IMR-90 (cell line): ENCODE results near the gene BAZ2B. TPM values are rescaled to one million over a fixed set of nuclear protein-coding genes. Genes with fewer than 3 reads are reported as not detected.
A peak's percentile ranks its signal among the peaks of the same experiment; 100 is the strongest.

ENCODE experiments used
- ATAC-seq: fragments of 200-7000 bp; cut with Tn5 transposase; 2 replicates; pipeline ENCODE4 v1.9.1; 2020; ENCODE audit warnings: low read depth, mild to moderate bottlenecking, moderate library complexity
- BruUV-seq: library from RNA; stranded (reverse); fragments of 400-500 nt; replicated peaks from 2 replicates; lab custom pipeline; 2021; lab: Mats Ljungman, UMichigan
- CTCF ChIA-PET: fragments of 300-600 bp; formaldehyde crosslinking; extraction: SDS; loops from one replicate; lab custom pipeline; 2021; ENCODE audit warnings: antibody characterized with exemption; lab: Yijun Ruan, JAX
- POLR2A ChIA-PET: fragments of 300-600 bp; sonication (Branson Sonifier 250); formaldehyde crosslinking; loops from one replicate; lab custom pipeline; 2022; ENCODE audit warnings: antibody characterized with exemption; ENCODE audit not compliant: unreplicated experiment; lab: Charles Lee
- DNase-seq: peaks from one replicate; pipeline ENCODE4 v3.0.0; 2013
- H2AFZ ChIP-seq: replicated peaks from 2 replicates; pipeline ENCODE3; 2013; ENCODE audit warnings: low read length, mild to moderate bottlenecking; ENCODE audit not compliant: poor library complexity
- H2AK5ac ChIP-seq: 2 replicates; pipeline ENCODE4 v1.6.1; 2013; ENCODE audit warnings: low read depth, low read length, inconsistent platforms
- H2AK9ac ChIP-seq: replicated peaks from 2 replicates; pipeline ENCODE3; 2013; ENCODE audit warnings: mild to moderate bottlenecking, low read depth, low read length, moderate library complexity; ENCODE audit not compliant: poor library complexity
- H2BK120ac ChIP-seq: 2 replicates; pipeline ENCODE4 v1.6.1; 2013; ENCODE audit warnings: low read depth, low read length, inconsistent platforms
- H2BK15ac ChIP-seq: 3 replicates; pipeline ENCODE4 v1.6.1; 2013; ENCODE audit warnings: low read depth, low read length, inconsistent platforms
- H2BK20ac ChIP-seq: 2 replicates; pipeline ENCODE4 v1.6.1; 2013; ENCODE audit warnings: low read depth, mild to moderate bottlenecking, inconsistent platforms, low read length, moderate library complexity
- H2BK5ac ChIP-seq: 2 replicates; pipeline ENCODE4 v1.6.1; 2013; ENCODE audit warnings: mild to moderate bottlenecking, low read depth, low read length, inconsistent platforms; ENCODE audit not compliant: poor library complexity, severe bottlenecking
- H3K14ac ChIP-seq: replicated peaks from 2 replicates; pipeline ENCODE4 v1.6.1; 2013; ENCODE audit warnings: low read depth, low read length, inconsistent platforms
- H3K18ac ChIP-seq: 2 replicates; pipeline ENCODE4 v1.6.1; 2013; ENCODE audit warnings: low read depth, low read length, control low read depth
- H3K23ac ChIP-seq: 2 replicates; pipeline ENCODE4 v1.6.1; 2013; ENCODE audit warnings: low read depth, low read length, inconsistent platforms
- H3K27ac ChIP-seq: 2 replicates; pipeline ENCODE4 v1.5.1; 2013; ENCODE audit warnings: mild to moderate bottlenecking, control low read depth, low read length; ENCODE audit not compliant: insufficient read depth
- H3K27me3 ChIP-seq: 2 replicates; pipeline ENCODE4 v1.6.1; 2013; ENCODE audit warnings: low read length; ENCODE audit not compliant: control insufficient read depth, insufficient read depth
- H3K36me3 ChIP-seq: 2 replicates; pipeline ENCODE4 v1.6.1; 2013; ENCODE audit warnings: low read length, mixed read lengths; ENCODE audit not compliant: control insufficient read depth, insufficient read depth
- H3K4ac ChIP-seq: 2 replicates; pipeline ENCODE4 v1.6.1; 2013; ENCODE audit warnings: low read depth, low read length, inconsistent platforms
- H3K4me1 ChIP-seq: 2 replicates; pipeline ENCODE4 v1.6.1; 2013; ENCODE audit warnings: low read length, mixed read lengths; ENCODE audit not compliant: control insufficient read depth, insufficient read depth
- H3K4me2 ChIP-seq: 2 replicates; pipeline ENCODE4 v1.6.1; 2013; ENCODE audit warnings: low read depth, mild to moderate bottlenecking, control low read depth, low read length, moderate library complexity
- H3K4me3 ChIP-seq: 2 replicates; pipeline ENCODE4 v1.5.1; 2013; ENCODE audit warnings: low read depth, mild to moderate bottlenecking, control low read depth, low read length, moderate library complexity; ENCODE audit not compliant: insufficient read depth
- H3K56ac ChIP-seq: 2 replicates; pipeline ENCODE4 v1.6.1; 2013; ENCODE audit warnings: low read length, inconsistent platforms; ENCODE audit not compliant: insufficient read depth; ENCODE audit errors: extremely low read depth
- H3K79me1 ChIP-seq, 2 experiments: 2 replicates each; pipeline ENCODE4 v1.6.1; 2013; ENCODE audit warnings: low read length in 2 of 2, inconsistent platforms in 1 of 2, low read depth in 1 of 2
- H3K9ac ChIP-seq: 2 replicates; pipeline ENCODE4 v1.6.1; 2013; ENCODE audit warnings: low read depth, low read length, control low read depth
- H3K9me1 ChIP-seq: 2 replicates; pipeline ENCODE4 v1.6.1; 2013; ENCODE audit warnings: low read length, inconsistent platforms; ENCODE audit not compliant: insufficient read depth
- H3K9me3 ChIP-seq: 2 replicates; pipeline ENCODE4 v1.6.1; 2013; ENCODE audit warnings: low read length; ENCODE audit not compliant: control insufficient read depth, insufficient read depth
- H4K20me1 ChIP-seq: 2 replicates; pipeline ENCODE4 v1.6.1; 2013; ENCODE audit warnings: low read length, inconsistent platforms; ENCODE audit not compliant: insufficient read depth
- H4K5ac ChIP-seq: 2 replicates; pipeline ENCODE4 v1.6.1; 2013; ENCODE audit warnings: mild to moderate bottlenecking, low read depth, low read length, control low read depth
- H4K8ac ChIP-seq, 2 experiments: 2 replicates each; pipeline ENCODE4 v1.6.1; 2013; ENCODE audit warnings: low read depth in 2 of 2, low read length in 2 of 2, control low read depth in 1 of 2, inconsistent platforms in 1 of 2
- H4K91ac ChIP-seq: 2 replicates; pipeline ENCODE4 v1.6.1; 2013; ENCODE audit warnings: low read depth, low read length, inconsistent platforms; ENCODE audit not compliant: insufficient read depth
- BHLHE40 ChIP-seq: fragments of 150-350 bp; IDR thresholded peaks from 2 replicates; pipeline ENCODE4 v1.6.1; 2016; ENCODE audit warnings: mild to moderate bottlenecking, low read depth, low read length
- CEBPB ChIP-seq: IDR thresholded peaks from 2 replicates; pipeline ENCODE4 v1.6.1; 2012; ENCODE audit warnings: low read depth, low read length, improper control_type of control experiment
- CHD1 ChIP-seq: IDR thresholded peaks from 2 replicates; pipeline ENCODE4 v1.6.1; 2012; ENCODE audit warnings: low read depth, low read length, improper control_type of control experiment
- CTCF ChIP-seq: conservative IDR thresholded peaks from 2 replicates; pipeline ENCODE4 v1.5.1; 2012; ENCODE audit warnings: mild to moderate bottlenecking, low read depth, low read length, improper control_type of control experiment
- ELK1 ChIP-seq: fragments of 150-350 bp; IDR thresholded peaks from 2 replicates; pipeline ENCODE4 v1.6.1; 2016; ENCODE audit warnings: low read depth, mild to moderate bottlenecking, low read length, moderate library complexity, borderline replicate concordance
- FOS ChIP-seq: fragments of 150-350 bp; IDR thresholded peaks from 2 replicates; pipeline ENCODE4 v1.6.1; 2016; ENCODE audit warnings: low read depth, low read length
- MAFK ChIP-seq: IDR thresholded peaks from 2 replicates; pipeline ENCODE4 v1.6.1; 2012; ENCODE audit warnings: low read depth, low read length, improper control_type of control experiment
- MAZ ChIP-seq: IDR thresholded peaks from 2 replicates; pipeline ENCODE4 v1.6.1; 2012; ENCODE audit warnings: low read depth, mild to moderate bottlenecking, low read length, improper control_type of control experiment, moderate library complexity, borderline replicate concordance
- MXI1 ChIP-seq: IDR thresholded peaks from 2 replicates; pipeline ENCODE4 v1.6.1; 2012; ENCODE audit warnings: low read depth, mild to moderate bottlenecking, low read length, moderate library complexity, borderline replicate concordance
- NFE2L2 ChIP-seq: fragments of 150-350 bp; IDR thresholded peaks from 2 replicates; pipeline ENCODE4 v1.6.1; 2016; ENCODE audit warnings: low read depth, mild to moderate bottlenecking, low read length
- POLR2A ChIP-seq: IDR thresholded peaks from 2 replicates; pipeline ENCODE4 v1.6.1; 2012; ENCODE audit warnings: mild to moderate bottlenecking, low read depth, low read length
- RAD21 ChIP-seq: IDR thresholded peaks from 2 replicates; pipeline ENCODE4 v1.6.1; 2012; ENCODE audit warnings: low read length, improper control_type of control experiment
- RCOR1 ChIP-seq: IDR thresholded peaks from 2 replicates; pipeline ENCODE4 v1.6.1; 2012; ENCODE audit warnings: mild to moderate bottlenecking, low read length, improper control_type of control experiment; ENCODE audit not compliant: insufficient replicate concordance
- RFX5 ChIP-seq: IDR thresholded peaks from 2 replicates; pipeline ENCODE4 v1.8.0; 2012; ENCODE audit warnings: low read depth, mild to moderate bottlenecking, low read length, moderate library complexity
- SMC3 ChIP-seq: fragments of 150-350 bp; IDR thresholded peaks from 2 replicates; pipeline ENCODE4 v1.6.1; 2016; ENCODE audit warnings: low read depth, mild to moderate bottlenecking, antibody characterized with exemption, low read length, moderate library complexity
- USF2 ChIP-seq: fragments of 150-350 bp; IDR thresholded peaks from 2 replicates; pipeline ENCODE4 v1.6.1; 2017; ENCODE audit warnings: mild to moderate bottlenecking, antibody characterized with exemption, low read length, low read depth
- whole genome bisulfite sequencing, 2 experiments: methylation state at CpG; one replicate each; pipeline versions ENCODE4 v1.1.5 to v1.1.7; 2013; ENCODE audit warnings: missing lambda C conversion rate in 2 of 2; ENCODE audit not compliant: insufficient read length in 1 of 2; ENCODE audit errors: extremely low coverage in 2 of 2; 5-methylcytosine and 5-hydroxymethylcytosine counted together
- dilution Hi-C: fragments of 300-500 bp; cut with HindIII; formaldehyde crosslinking; loops from one replicate; pipeline ENCODE4 v1.14.3; 2018; ENCODE audit warnings: low sequenced_read_pairs; ENCODE audit not compliant: unreplicated experiment
- in situ Hi-C: fragments of 300-500 bp; cut with MboI; formaldehyde crosslinking; loops from 3 replicates; pipeline ENCODE4 v1.14.3; 2019; ENCODE audit warnings: low sequenced_read_pairs, inconsistent platforms, mixed read lengths
- intact Hi-C: fragments of 100-400 bp; cut with micrococcal nuclease; formaldehyde crosslinking; loops from 2 replicates; pipeline ENCODE4 v1.10.0; 2022
- polyA plus RNA-seq, 3 experiments: library from polyadenylated mRNA; depleted of rRNA; stranded (reverse); fragments of >200 nt; gene quantifications; 2 replicates each; pipeline ENCODE4 v1.2.3, GENCODE V29; 2012; ENCODE audit warnings: low replicate concordance in 1 of 3
- total RNA-seq: library from RNA; depleted of rRNA; stranded (reverse); fragments of >200 nt; gene quantifications from 2 replicates; pipeline ENCODE4 v1.2.3, GENCODE V29; 2012

BAZ2B gene
- total and polyA plus RNA-seq, 2 of the 4 experiments (the other 2 are of a cell fraction): 8.9 to 42.1 TPM

- Histone ChIP-seq H3K4me2 (no peak overlapping the region), H3K23ac (no peak overlapping the region; the same call in 1 of the 2 replicates), H3K27me3 (no peaks in the 10 kb centered on the region), H3K4me1 (no peaks in the 10 kb centered on the region), H2AK9ac (no peak overlapping the region), H3K27ac (no peak overlapping the region), H3K9me3 (no peaks in the 10 kb centered on the region), H4K91ac (no peak overlapping the region), H4K8ac (no peak overlapping the region), H3K18ac (no peak overlapping the region), H3K36me3 (no peaks in the 10 kb centered on the region), H2BK20ac (no peak overlapping the region), H3K14ac (no peak overlapping the region; the same call in 1 of the 2 replicates), H3K4me3 (no peak overlapping the region), H2AFZ (no peak overlapping the region), H3K9ac (no peak overlapping the region), H2BK5ac (no peak overlapping the region), H3K9me1 (no peaks in the 10 kb centered on the region; the same call in 1 of the 2 replicates), H3K4ac (no peak overlapping the region), H4K5ac (no peak overlapping the region), H2BK15ac (no peak overlapping the region), H3K79me1 (peaks cover 15 to 31% of the 10 kb centered on the region in 2 experiments; a peak in 3 of 4 replicates), H3K56ac (no peak overlapping the region), H4K20me1 (0 out of 2 replicates have a peak, but pooled peaks cover 2% of the 10 kb centered on the region), H2BK120ac (no peak overlapping the region), H2AK5ac (no peak overlapping the region)
- 100% methylated on average over 1 of the region's 6 CpGs; no CpG with 5 or more reads in 1 of the 2 experiments for WGBS, 2 experiments
- ChIA-PET POLR2A (no interaction called here), CTCF (interaction anchor here (0.7 kb wide), 1 partner anchor 224 kb away, joined by 4 read pairs; no protein-coding TSS in a partner anchor)
- no TSS peak for BruUV-seq
- intact Hi-C loops: no loop called here
- DNase-seq (peak; percentile 35), ATAC-seq (no peak)
- in situ Hi-C loops: no loop called here
- TF ChIP-seq CEBPB: no peak
- no peak for TF ChIP-seq RFX5
- no peak for TF ChIP-seq SMC3
- TF ChIP-seq MXI1: no peak
- TF ChIP-seq CHD1: no peak
- TF ChIP-seq BHLHE40: no peak
- TF ChIP-seq RAD21: no peak
- no peak for TF ChIP-seq POLR2A
- no peak for TF ChIP-seq NFE2L2
- TF ChIP-seq RCOR1: no peak
- no peak for TF ChIP-seq FOS
- no peak for TF ChIP-seq MAFK
- no peak for TF ChIP-seq CTCF
- TF ChIP-seq MAZ: no peak
- no peak for TF ChIP-seq ELK1
- TF ChIP-seq USF2: no peak
- dilution Hi-C loops: no loop called here
Observed at GRCh38 chr2:159595410-159596046, 20.8 kb downstream of the BAZ2B start.
